Stomach (tissue), 9 donors: ENCODE measurements around the gene DNLZ. TPM values are rescaled to one million over a fixed set of nuclear protein-coding genes. Genes with fewer than 3 reads are reported as not detected.

ENCODE experiments used
- DNase-seq, 2 donors: peaks; one replicate each; pipeline versions ENCODE4 v3.0.0 to v3.0.0-alpha.2; 2013 to 2019
- H3K27ac ChIP-seq, 5 donors: fragments of 200-600 bp in 4 of 5; sonication (generic) in 4 of 5; one replicate each; pipeline ENCODE4 v1.5.1; 2013 to 2019; ENCODE audit warnings: mild to moderate bottlenecking in 1 of 5, moderate library complexity in 1 of 5
- H3K27me3 ChIP-seq, 3 donors: fragments of 200-600 bp; sonication (generic); one replicate each; pipeline ENCODE4 v1.5.1; 2017 to 2019; ENCODE audit warnings: mixed run types in 1 of 3
- H3K36me3 ChIP-seq, 4 donors: fragments of 200-600 bp; sonication (generic); 1 replicate in 3 of 4; 2 replicates in 1 of 4; pipeline ENCODE4 v1.5.1; 2016 to 2019
- H3K4me1 ChIP-seq, 4 donors: fragments of 200-600 bp; sonication (generic); one replicate each; pipeline ENCODE4 v1.5.1; 2016 to 2019
- H3K4me3 ChIP-seq, 4 donors: fragments of 200-600 bp; sonication (generic) in 3 of 4; one replicate each; pipeline ENCODE4 v1.5.1; 2016 to 2019; ENCODE audit warnings: mild to moderate bottlenecking in 1 of 4
- H3K9me3 ChIP-seq, 4 donors: fragments of 200-600 bp; sonication (generic); one replicate each; pipeline ENCODE4 v1.5.1; 2016 to 2019
- EP300 ChIP-seq: sonication (generic); formaldehyde crosslinking; IDR thresholded peaks from one replicate; pipeline ENCODE4 v1.6.1; 2017; ENCODE audit warnings: antibody characterized with exemption
- POLR2A ChIP-seq, 4 donors: fragments of 450-650 bp; IDR thresholded peaks; one replicate each; pipeline ENCODE4 v1.6.1; 2016; ENCODE audit warnings: antibody characterized with exemption in 4 of 4, control low read depth in 2 of 4, mild to moderate bottlenecking in 1 of 4, moderate library complexity in 1 of 4
- POLR2AphosphoS5 ChIP-seq, 3 donors: sonication (generic); formaldehyde crosslinking; IDR thresholded peaks; one replicate each; pipeline ENCODE4 v1.6.1; 2016; ENCODE audit warnings: antibody characterized with exemption in 3 of 3
- WGBS, 5 donors: extraction: QIAGEN DNeasy Blood & Tissue Kit in 3 of 5; methylation state at CpG; one replicate each; pipeline versions ENCODE4 v1.1.5 to v1.1.7; 2013 to 2018; 5-methylcytosine and 5-hydroxymethylcytosine counted together
- intact Hi-C: fragments of 100-400 bp; cut with DNase I; formaldehyde crosslinking; loops from one replicate; pipeline ENCODE4 v1.15.1; 2023; ENCODE audit warnings: low total_unique reads
- polyA plus RNA-seq, 3 donors: library from polyadenylated mRNA; stranded (reverse); fragments of 200-250 nt; gene quantifications; one replicate each; pipeline ENCODE4 v1.2.3, GENCODE V29; 2013
- total RNA-seq, 5 donors: library from RNA; depleted of rRNA; stranded (reverse); fragments of >200 nt; gene quantifications; one replicate each; pipeline versions ENCODE4 v1.1.0 to v1.2.3, GENCODE V29; 2014 to 2016
- TF ChIP-seq, protein P1 (sequence below), 7 experiments: fragments of 450-650 bp in 4 of 7; fragments of 200-600 bp in 3 of 7; sonication (generic) in 3 of 7; IDR thresholded peaks; one replicate each; pipeline ENCODE4 v1.5.1; 2016 to 2019; ENCODE audit warnings: antibody characterized with exemption in 7 of 7, control low read depth in 2 of 7, mild to moderate bottlenecking in 1 of 7
- donor health status: healthy with polysubstance abuse.
- donor health status: Bipolar disorder and iron deficiency.
- donor health status: healthy.

Gene DNLZ
- total and polyA plus RNA-seq, 8 donors, result 1.3 to 16.8 (median 10.1) TPM; not detected in 1

- intact Hi-C loops, result no loop called here
- Histone ChIP-seq H3K4me1 (peaks cover 17 to 37% (median 23%) of the 10 kb centered on the region in 4 donors), H3K27me3 (peaks cover 0 to 8% (median 0%) of the 10 kb centered on the region in 3 donors), H3K27ac (no peak overlapping the region), H3K9me3 (no peaks in the 10 kb centered on the region), H3K4me3 (no peak overlapping the region), H3K36me3 (peaks cover 0 to 7% (median 0%) of the 10 kb centered on the region in 4 donors)
- no peak for DNase-seq
- TF ChIP-seq POLR2AphosphoS5 (IDR thresholded peaks at IDR 0.05) (no peak), POLR2A (IDR thresholded peaks at IDR 0.05) (no peak), EP300 (no peak)
- TF ChIP-seq, protein P1, sequence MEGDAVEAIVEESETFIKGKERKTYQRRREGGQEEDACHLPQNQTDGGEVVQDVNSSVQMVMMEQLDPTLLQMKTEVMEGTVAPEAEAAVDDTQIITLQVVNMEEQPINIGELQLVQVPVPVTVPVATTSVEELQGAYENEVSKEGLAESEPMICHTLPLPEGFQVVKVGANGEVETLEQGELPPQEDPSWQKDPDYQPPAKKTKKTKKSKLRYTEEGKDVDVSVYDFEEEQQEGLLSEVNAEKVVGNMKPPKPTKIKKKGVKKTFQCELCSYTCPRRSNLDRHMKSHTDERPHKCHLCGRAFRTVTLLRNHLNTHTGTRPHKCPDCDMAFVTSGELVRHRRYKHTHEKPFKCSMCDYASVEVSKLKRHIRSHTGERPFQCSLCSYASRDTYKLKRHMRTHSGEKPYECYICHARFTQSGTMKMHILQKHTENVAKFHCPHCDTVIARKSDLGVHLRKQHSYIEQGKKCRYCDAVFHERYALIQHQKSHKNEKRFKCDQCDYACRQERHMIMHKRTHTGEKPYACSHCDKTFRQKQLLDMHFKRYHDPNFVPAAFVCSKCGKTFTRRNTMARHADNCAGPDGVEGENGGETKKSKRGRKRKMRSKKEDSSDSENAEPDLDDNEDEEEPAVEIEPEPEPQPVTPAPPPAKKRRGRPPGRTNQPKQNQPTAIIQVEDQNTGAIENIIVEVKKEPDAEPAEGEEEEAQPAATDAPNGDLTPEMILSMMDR (IDR thresholded peaks at IDR 0.05), result no peak
- WGBS, 5 donors, result 83 to 87% (median 84%) methylated on average over 36 to 45 of the region's 45 CpGs
Measured at GRCh38 chr9:136367296-136368145, 4.0 kb upstream of the DNLZ start.

- Histone ChIP-seq H3K4me1 (peaks cover 18 to 37% (median 23%) of the 10 kb centered on the region in 4 donors), H3K27ac (no peak overlapping the region), H3K36me3 (peaks cover 0 to 7% (median 0%) of the 10 kb centered on the region in 4 donors), H3K27me3 (peaks cover 0 to 8% (median 0%) of the 10 kb centered on the region in 3 donors), H3K4me3 (no peak overlapping the region), H3K9me3 (no peaks in the 10 kb centered on the region)
- no peak for DNase-seq
- intact Hi-C loops, result no loop called here
- WGBS, 5 donors, result 69 to 95% (median 88%) methylated on average over 5 to 9 of the region's 9 CpGs
- no peak for TF ChIP-seq POLR2AphosphoS5 (IDR thresholded peaks at IDR 0.05)
- TF ChIP-seq EP300, result no peak
- no peak for TF ChIP-seq POLR2A (IDR thresholded peaks at IDR 0.05)
- TF ChIP-seq, protein P1 (IDR thresholded peaks at IDR 0.05), result no peak
Measured at GRCh38 chr9:136366826-136367225, 3.3 kb upstream of the DNLZ start.

DNA sequence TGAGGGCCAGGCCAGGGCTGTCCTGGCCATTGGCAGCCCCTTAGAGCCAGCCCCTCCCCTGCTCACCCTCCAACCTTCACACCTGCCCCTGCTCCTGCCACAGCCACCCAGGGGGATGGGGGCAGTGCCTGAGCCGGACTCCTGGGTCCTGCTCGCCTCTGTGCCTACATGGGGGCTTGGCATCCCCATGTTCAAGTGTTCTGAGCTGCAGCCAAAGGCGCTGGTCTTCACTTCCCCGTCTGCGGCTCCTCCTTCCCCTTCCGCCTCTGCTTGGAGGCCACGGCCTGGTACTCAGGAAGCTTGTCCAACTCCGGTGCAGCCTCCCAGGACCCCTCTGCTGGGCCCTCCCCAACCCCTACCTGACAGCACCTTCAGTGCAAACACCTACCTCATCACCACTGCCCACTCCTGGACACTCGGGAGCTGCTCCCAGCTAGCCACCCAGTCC is 2.3 kb upstream of the DNLZ start:
- Histone ChIP-seq H3K9me3 (no peaks in the 10 kb centered on the region), H3K27ac (no peak overlapping the region), H3K4me1 (peaks cover 21 to 43% (median 31%) of the 10 kb centered on the region in 4 donors), H3K4me3 (no peak overlapping the region), H3K36me3 (peaks cover 0 to 13% (median 6%) of the 10 kb centered on the region in 4 donors), H3K27me3 (peaks cover 0 to 8% (median 0%) of the 10 kb centered on the region in 3 donors)
- WGBS, 5 donors, result 48 to 75% (median 62%) methylated on average over 4 to 9 of the region's 9 CpGs
- DNase-seq, result no peak
- intact Hi-C loops, result no loop called here
- TF ChIP-seq POLR2AphosphoS5 (IDR thresholded peaks at IDR 0.05) (no peak), POLR2A (IDR thresholded peaks at IDR 0.05) (no peak), EP300 (no peak)
- TF ChIP-seq, protein P1 (IDR thresholded peaks at IDR 0.05), result no peak

DNA sequence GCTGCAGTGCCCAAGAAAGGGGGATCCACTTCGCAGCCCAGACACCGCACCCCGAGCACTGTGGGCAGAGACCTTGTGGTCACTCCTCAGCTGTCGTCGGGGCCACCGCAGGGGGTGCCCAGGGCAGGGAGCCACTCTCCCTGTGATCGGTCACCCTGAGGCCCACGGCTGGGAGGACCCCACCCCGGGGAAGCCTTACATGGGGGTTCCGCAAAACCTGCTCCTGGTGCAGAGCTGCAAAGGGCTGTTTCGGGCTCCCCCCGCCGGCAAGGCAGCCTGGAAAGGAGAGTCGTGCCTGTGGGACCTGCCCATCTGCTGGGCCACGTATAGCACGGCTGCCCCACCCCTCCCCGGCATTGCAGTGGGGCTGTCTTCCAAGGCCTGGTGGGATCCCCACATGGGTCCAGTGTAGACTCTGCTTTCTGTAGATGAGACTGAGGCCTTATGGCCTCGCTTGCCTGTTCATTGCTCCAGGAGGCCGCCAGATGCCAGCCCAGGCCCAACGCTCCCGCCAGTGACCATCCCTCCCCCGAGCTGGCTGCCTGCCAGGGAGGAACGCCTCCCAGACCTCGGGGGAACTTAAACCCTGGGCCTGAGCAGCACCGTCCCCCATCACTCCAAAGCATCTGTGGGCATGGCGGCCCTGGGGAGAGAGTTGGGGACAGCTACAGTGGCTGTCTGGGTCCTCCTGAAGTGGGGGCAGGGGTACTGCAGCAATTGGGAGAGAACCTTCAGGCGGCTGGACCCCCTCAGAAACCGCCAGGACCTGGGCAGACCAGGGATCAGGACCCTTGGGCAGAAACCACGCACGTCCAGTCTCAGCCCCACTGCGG is 1.6 kb upstream of the DNLZ start:
- no peak overlapping the region for H3K27ac ChIP-seq
- TF ChIP-seq EP300, result no peak
- no peak for TF ChIP-seq POLR2A (IDR thresholded peaks at IDR 0.05)
- no peak for TF ChIP-seq POLR2AphosphoS5 (IDR thresholded peaks at IDR 0.05)
- TF ChIP-seq, protein P1 (IDR thresholded peaks at IDR 0.05), result no peak
- intact Hi-C loops, result no loop called here
- no peak for DNase-seq
- peaks cover 0 to 8% (median 0%) of the 10 kb centered on the region in 3 donors for H3K27me3 ChIP-seq
- H3K4me3 ChIP-seq, result no peak overlapping the region
- WGBS, 5 donors, result 79 to 80% (median 79%) methylated on average over 8 to 31 of the region's 31 CpGs
- H3K36me3 ChIP-seq, result peaks cover 0 to 10% (median 6%) of the 10 kb centered on the region in 4 donors
- H3K4me1 ChIP-seq, result peaks cover 21 to 43% (median 32%) of the 10 kb centered on the region in 4 donors
- no peaks in the 10 kb centered on the region for H3K9me3 ChIP-seq
